Measurements from ENCODE around the gene SHISA8.
A peak's percentile ranks its signal among the peaks of the same experiment; 100 is the strongest.
"Not testable (repeated sequence)": the region's sequence is repeated elsewhere in the genome, so short reads cannot be mapped to it uniquely, and the experiment has no call there.

Gene SHISA8

DNA sequence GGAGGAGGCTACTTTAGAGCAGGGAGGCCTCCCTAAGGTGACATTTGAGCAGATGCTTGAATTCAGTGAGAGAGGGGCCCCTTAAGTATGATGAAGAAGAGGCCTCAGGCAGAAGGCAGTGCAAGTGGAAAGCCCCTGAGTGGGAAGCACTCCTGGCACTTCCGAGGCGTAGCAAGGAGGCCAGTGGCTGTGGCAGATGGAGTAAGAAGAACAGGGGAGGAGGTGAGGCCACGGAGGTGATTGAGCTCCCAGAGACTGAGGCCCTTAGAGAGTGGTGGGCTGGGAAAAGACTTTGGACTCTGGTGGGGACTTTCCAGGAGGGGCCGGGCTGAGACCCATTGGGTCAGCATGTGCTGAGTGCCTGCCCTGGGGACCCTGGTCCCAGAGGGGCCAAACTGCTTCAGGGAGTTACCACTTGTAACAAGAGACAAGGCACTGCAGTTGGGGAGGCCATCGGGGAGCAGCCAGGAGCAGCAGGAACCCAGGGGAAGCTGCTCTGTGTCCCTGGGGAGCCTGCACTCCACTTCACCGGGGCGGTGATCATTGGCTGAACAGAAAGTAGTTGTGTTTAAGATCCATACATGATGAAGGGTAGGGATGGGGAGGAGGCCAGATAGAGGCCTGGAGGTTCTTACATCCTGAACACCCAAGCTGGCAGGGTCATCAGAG, 34.6 kb upstream of the SHISA8 start:
- Histone ChIP-seq H3K9me3 (ENCODE audit: insufficient read depth, low read length) (no peaks in the 10 kb centered on the region), H3K4me3 (ENCODE audit: insufficient read length, low read depth) (no peak overlapping the region), H3K9ac (ENCODE audit: insufficient read length, low read depth) (no peak overlapping the region), H3K4me1 (ENCODE audit: insufficient read depth, insufficient read length) (peaks cover 23% of the 10 kb centered on the region), H3K36me3 (ENCODE audit: insufficient read depth, insufficient read length, low read length) (peaks cover 12% of the 10 kb centered on the region), H3K27me3 (ENCODE audit: insufficient read depth, insufficient read length) (no peaks in the 10 kb centered on the region)
- no peak for DNase-seq (ENCODE audit: low read depth, low spot score)
- TF ChIP-seq ZNF274 (IDR thresholded peaks at IDR 0.05; ENCODE audit: low read depth, low read length) (no peak), SUZ12 (IDR thresholded peaks at IDR 0.05; ENCODE audit: extremely low read depth, insufficient read depth, insufficient read length) (no peak), YY1 (IDR thresholded peaks at IDR 0.05; ENCODE audit: insufficient read depth, insufficient read length) (no peak)

GRCh38 chr22:41948928-41949296, 34.0 kb upstream of the SHISA8 start:
- H3K27me3 ChIP-seq (ENCODE audit: insufficient read depth, insufficient read length); DNase-seq (ENCODE audit: low read depth, low spot score); H3K4me3 ChIP-seq (ENCODE audit: insufficient read length, low read depth); H3K9me3 ChIP-seq (ENCODE audit: insufficient read depth, low read length); H3K9ac ChIP-seq (ENCODE audit: insufficient read length, low read depth): not testable (repeated sequence)
- peaks cover 22% of the 10 kb centered on the region for H3K4me1 ChIP-seq (ENCODE audit: insufficient read depth, insufficient read length)
- H3K36me3 ChIP-seq (ENCODE audit: insufficient read depth, insufficient read length, low read length) = peaks cover 16% of the 10 kb centered on the region

DNA sequence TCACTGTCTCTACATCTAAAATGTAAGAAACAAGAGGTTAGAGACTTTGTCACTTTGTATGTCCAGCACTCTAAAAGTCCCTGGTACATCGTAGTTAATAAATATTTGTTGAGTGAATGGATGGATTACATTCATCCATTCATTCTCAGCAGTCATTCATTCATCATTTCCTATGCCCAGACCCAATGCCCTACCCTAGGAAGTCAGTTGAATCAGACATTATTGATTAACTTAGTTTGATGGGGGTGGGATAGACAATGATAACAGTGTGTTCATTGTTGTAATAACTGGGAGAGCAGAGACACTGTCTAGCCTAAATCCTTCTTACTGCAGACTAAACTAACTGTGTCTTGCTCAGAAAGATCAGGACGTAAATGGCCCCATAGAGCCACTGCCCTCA, 33.3 kb upstream of the SHISA8 start:
- Histone ChIP-seq H3K9ac (ENCODE audit: insufficient read length, low read depth) (no peak overlapping the region), H3K36me3 (ENCODE audit: insufficient read depth, insufficient read length, low read length) (peaks cover 24% of the 10 kb centered on the region), H3K4me3 (ENCODE audit: insufficient read length, low read depth) (no peak overlapping the region), H3K9me3 (ENCODE audit: insufficient read depth, low read length) (no peaks in the 10 kb centered on the region), H3K4me1 (ENCODE audit: insufficient read depth, insufficient read length) (peaks cover 19% of the 10 kb centered on the region), H3K27me3 (ENCODE audit: insufficient read depth, insufficient read length) (no peaks in the 10 kb centered on the region)
- no peak for DNase-seq (ENCODE audit: low read depth, low spot score)
- TF ChIP-seq YY1 (IDR thresholded peaks at IDR 0.05; ENCODE audit: insufficient read depth, insufficient read length) (no peak), SUZ12 (IDR thresholded peaks at IDR 0.05; ENCODE audit: extremely low read depth, insufficient read depth, insufficient read length) (no peak), ZNF274 (IDR thresholded peaks at IDR 0.05; ENCODE audit: low read depth, low read length) (no peak)

GRCh38 chr22:41947424-41948080, 32.7 kb upstream of the SHISA8 start:
- no peak for TF ChIP-seq SUZ12 (IDR thresholded peaks at IDR 0.05; ENCODE audit: extremely low read depth, insufficient read depth, insufficient read length)
- no peak for TF ChIP-seq ZNF274 (IDR thresholded peaks at IDR 0.05; ENCODE audit: low read depth, low read length)
- TF ChIP-seq YY1 (IDR thresholded peaks at IDR 0.05; ENCODE audit: insufficient read depth, insufficient read length) = no peak
- Histone ChIP-seq H3K9me3 (ENCODE audit: insufficient read depth, low read length) (no peaks in the 10 kb centered on the region), H3K27me3 (ENCODE audit: insufficient read depth, insufficient read length) (no peaks in the 10 kb centered on the region), H3K9ac (ENCODE audit: insufficient read length, low read depth) (peak overlapping the region; percentile 51), H3K4me3 (ENCODE audit: insufficient read length, low read depth) (peak overlapping the region; percentile 85), H3K4me1 (ENCODE audit: insufficient read depth, insufficient read length) (peaks cover 15% of the 10 kb centered on the region), H3K36me3 (ENCODE audit: insufficient read depth, insufficient read length, low read length) (peaks cover 29% of the 10 kb centered on the region)
- no peak for DNase-seq (ENCODE audit: low read depth, low spot score)

DNA sequence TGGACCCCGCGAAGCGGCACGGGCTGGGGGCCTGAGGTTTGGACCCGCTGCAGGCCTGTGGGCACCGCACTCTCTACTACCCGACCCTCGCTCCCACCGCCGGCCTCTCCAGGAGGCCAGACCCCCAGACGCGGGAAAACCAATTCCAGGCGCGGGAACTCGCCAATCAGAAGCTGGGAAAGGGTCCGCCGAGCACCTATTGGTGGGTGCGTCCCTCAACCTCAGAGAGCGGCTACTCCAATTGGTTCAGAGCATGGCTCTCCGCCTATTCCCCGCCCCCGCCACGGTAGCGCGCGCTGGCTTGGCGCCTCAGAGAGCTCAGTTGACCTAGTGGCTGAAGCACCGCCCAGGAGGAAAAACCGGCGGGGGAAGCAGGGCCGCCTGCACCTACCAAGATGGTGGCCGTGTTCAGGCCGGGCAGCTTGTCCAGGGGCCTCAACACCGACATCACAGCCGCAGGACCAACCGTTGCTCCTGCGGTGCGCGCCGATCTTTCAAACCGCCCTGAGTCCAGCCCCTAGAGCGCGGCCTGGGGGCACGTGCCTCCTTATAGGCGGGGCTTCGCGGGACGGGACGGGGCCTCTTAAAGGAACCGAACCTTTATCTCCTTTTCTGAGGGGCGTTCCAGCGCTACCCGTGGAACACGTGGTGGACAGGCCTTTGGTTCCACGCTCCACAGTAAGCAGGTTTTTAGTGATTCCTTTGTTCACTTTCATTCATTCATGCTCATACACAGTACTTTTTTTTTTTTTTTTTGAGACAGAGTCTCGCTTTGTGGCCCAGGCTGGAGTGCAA, 32.0 kb upstream of the SHISA8 start, which contains the start of gene CENPM:
TSS of gene CENPM (minus strand) at position 524 of the 795 bp plus-strand sequence. CDS start at position 448, 76 bp downstream.
- H3K4me3 ChIP-seq (ENCODE audit: insufficient read length, low read depth) = peak within 1 kb of the TSS; percentile 85
- DNase-seq (ENCODE audit: low read depth, low spot score) = peak; percentile 89
- H3K9ac ChIP-seq (ENCODE audit: insufficient read length, low read depth) = peak within 1 kb of the TSS; percentile 89
- no peaks in the 10 kb centered on the region for H3K27me3 ChIP-seq (ENCODE audit: insufficient read depth, insufficient read length)
- H3K4me1 ChIP-seq (ENCODE audit: insufficient read depth, insufficient read length) = peaks cover 10% of the 10 kb centered on the region
- peaks cover 34% of the 10 kb centered on the region for H3K36me3 ChIP-seq (ENCODE audit: insufficient read depth, insufficient read length, low read length)
- no peaks in the 10 kb centered on the region for H3K9me3 ChIP-seq (ENCODE audit: insufficient read depth, low read length)
- TF ChIP-seq YY1 (IDR thresholded peaks at IDR 0.05; ENCODE audit: insufficient read depth, insufficient read length) = no peak
- TF ChIP-seq ZNF274 (IDR thresholded peaks at IDR 0.05; ENCODE audit: low read depth, low read length) = no peak
- TF ChIP-seq SUZ12 (IDR thresholded peaks at IDR 0.05; ENCODE audit: extremely low read depth, insufficient read depth, insufficient read length) = no peak

DNA sequence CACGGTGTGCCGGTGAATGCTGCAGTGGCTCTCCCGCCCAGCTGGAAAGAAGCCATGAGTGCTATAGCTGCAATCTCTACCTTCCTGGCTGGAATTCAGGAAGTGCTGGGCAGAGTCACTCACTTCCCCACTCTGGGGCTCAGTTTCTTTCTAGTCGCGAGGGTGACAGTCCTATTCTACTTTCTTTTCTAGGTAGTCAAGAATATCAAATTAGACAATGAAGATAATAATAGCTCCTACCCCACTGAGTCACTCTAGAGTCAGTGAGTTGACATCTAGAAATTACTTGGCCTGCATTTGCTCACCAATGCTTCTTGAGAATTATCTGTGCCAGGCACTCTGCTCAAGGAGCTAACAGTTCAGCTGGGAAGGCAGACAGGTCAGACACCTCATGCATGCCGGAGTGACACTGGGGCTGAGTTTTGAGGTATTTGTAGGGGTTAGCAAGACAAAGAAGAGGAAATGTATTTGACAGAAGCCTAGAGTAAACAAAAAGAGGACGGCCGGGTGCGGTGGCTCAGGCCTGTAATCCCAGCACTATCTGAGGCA, 28.9 kb upstream of the SHISA8 start:
- Histone ChIP-seq H3K4me3 (ENCODE audit: insufficient read length, low read depth) (no peak overlapping the region), H3K27me3 (ENCODE audit: insufficient read depth, insufficient read length) (no peaks in the 10 kb centered on the region), H3K36me3 (ENCODE audit: insufficient read depth, insufficient read length, low read length) (peaks cover 56% of the 10 kb centered on the region), H3K4me1 (ENCODE audit: insufficient read depth, insufficient read length) (no peaks in the 10 kb centered on the region), H3K9me3 (ENCODE audit: insufficient read depth, low read length) (no peaks in the 10 kb centered on the region), H3K9ac (ENCODE audit: insufficient read length, low read depth) (peak overlapping the region; percentile 36)
- no peak for DNase-seq (ENCODE audit: low read depth, low spot score)
- TF ChIP-seq YY1 (IDR thresholded peaks at IDR 0.05; ENCODE audit: insufficient read depth, insufficient read length) = no peak
- TF ChIP-seq ZNF274 (IDR thresholded peaks at IDR 0.05; ENCODE audit: low read depth, low read length) = no peak
- no peak for TF ChIP-seq SUZ12 (IDR thresholded peaks at IDR 0.05; ENCODE audit: extremely low read depth, insufficient read depth, insufficient read length)
